NCI-H526 (cell line): Measurements from ENCODE around the gene MOB2.

ENCODE experiments used
- DNase-seq, 2 experiments: peaks; one replicate each; lab custom pipeline; 2025; lab: John Stamatoyannopoulos, UW

MOB2 gene

GRCh38 chr11:1470681-1471611 is 15.6 kb downstream of the MOB2 start:
- no peak for DNase-seq

- DNase-seq: no peak
These were observed 16.5 kb downstream of the MOB2 start for GRCh38 chr11:1469911-1470680.

DNA sequence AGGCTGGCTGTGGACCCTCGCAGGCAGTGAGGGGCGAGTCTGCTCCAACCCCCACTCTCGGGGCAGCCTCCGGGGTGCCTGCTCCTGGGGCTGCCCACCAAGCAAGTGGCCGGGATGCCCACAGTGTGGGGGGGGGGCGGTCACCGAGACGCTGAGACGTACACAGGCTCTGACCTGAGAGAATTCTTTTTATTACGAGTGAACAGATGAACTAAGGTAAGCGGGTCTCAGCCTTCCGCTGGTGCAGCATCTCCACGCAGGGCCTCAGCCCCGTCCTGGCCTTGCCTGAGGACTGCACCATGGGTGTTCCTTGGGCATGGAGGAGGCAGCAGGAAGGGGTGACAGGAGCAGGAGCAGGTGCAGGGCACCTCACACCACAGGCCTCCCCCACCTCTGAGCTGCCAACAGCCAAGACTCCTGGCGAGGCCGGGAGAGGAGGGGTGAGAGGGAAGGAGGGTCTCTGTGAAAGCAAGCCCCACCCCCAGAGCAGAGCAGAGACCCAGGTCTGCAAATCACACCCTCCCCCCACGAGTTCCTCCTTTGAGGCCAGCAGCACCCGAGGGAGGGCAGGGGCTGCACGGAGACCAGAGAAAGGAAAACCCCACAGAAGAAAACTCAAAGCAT is 17.2 kb downstream of the MOB2 start:
- no peak for DNase-seq

DNA sequence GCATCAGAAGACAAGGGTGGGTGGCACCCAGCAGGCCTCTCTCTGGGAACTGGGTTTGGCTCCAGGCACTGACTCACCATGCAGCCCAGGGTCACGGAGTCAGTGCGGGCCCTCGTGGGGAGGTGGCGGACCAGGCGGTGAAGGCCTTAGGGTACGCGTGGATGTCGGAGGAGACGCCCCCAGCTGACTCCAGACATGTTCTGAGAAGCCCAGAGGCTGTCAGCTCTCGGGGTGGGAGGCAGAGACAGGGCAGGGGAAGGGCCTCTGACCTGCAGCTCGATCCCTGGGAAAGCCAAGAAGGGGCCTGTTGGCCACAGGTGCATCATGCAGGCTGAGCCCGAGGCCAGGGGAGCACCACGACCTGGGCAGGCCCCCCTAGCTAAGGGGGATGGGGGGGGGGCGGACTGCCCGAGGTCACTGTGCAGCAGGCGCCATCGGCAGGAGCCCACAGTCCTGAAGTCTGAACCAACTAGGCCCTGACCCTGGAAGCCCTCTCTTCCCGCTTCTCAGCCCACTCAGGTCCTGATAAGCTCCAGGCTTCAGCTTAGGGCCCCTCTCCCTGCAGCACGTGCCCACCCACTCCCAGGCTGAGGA is 18.0 kb downstream of the MOB2 start:
- DNase-seq: no peak

DNA sequence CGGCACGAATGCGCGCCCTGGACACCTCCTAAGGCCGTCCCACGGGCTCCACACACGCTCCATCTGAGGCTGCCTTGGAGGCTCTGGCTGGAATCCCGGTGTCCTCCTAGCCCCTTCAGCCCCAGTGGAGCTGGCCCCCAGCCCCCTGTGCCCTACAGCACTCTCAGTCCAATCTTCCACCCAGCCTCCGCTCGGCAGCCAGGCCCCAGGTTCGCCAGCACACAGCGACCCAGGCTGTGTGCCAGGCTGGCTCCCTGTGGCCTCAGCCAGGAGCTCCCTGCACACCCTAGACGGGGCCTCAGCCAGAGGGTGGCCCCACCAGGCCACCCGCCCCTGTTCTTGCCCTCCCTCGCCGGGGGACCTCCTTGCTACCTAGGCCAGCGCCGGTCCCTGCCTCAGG is 18.6 kb downstream of the MOB2 start:
- DNase-seq: no peak

- DNase-seq: no peak
These were observed 19.3 kb downstream of the MOB2 start for GRCh38 chr11:1467270-1467669.

- no peak for DNase-seq
These were observed 19.8 kb downstream of the MOB2 start for GRCh38 chr11:1466784-1467183.

GRCh38 chr11:1463056-1463455 is 23.5 kb downstream of the MOB2 start:
- no peak for DNase-seq

- DNase-seq: no peak
These were observed 23.9 kb downstream of the MOB2 start for GRCh38 chr11:1462698-1462975.

DNA sequence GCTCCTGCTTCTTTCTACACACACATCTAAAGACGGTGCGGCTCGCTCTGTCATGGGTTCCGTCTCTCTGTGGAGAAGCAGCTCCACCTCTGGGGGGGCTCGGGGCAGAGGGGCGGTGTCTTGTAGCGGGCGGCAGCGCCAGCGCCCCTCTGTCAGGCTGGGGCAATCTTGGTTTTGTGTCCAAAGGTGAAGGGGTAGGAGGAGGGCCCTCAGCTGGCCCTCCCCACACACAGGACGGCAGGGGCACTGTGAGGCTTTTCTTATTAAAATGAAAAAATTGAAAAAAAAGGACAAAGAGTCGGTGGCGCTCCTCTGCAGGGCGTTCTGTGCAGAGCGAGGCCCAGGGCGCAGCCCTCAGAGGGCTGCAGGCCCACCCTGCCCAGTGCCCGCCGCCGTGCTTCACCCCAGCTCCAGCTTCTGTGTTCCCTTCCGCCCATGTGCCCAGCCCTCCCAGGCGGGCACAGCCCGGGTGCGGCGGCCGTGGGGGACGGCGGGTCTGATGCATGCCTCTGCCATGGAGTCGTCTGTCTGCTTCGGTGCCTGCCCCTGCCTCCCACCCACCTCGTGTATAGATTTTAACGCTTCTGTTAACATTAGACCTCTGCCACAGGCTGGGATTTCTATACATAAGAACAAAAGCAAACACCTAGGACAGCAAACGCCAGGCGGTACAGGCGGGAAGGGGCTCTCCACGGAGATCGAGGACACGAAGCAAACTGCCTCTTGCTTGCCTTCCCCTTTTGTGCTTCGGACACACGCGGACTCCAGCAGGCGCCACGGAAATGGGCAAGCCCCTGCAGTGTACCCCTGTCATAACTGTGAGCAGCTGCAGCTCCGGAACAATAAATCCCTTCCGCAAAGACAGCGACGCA is 24.5 kb downstream of the MOB2 start:
- no peak for DNase-seq

DNA sequence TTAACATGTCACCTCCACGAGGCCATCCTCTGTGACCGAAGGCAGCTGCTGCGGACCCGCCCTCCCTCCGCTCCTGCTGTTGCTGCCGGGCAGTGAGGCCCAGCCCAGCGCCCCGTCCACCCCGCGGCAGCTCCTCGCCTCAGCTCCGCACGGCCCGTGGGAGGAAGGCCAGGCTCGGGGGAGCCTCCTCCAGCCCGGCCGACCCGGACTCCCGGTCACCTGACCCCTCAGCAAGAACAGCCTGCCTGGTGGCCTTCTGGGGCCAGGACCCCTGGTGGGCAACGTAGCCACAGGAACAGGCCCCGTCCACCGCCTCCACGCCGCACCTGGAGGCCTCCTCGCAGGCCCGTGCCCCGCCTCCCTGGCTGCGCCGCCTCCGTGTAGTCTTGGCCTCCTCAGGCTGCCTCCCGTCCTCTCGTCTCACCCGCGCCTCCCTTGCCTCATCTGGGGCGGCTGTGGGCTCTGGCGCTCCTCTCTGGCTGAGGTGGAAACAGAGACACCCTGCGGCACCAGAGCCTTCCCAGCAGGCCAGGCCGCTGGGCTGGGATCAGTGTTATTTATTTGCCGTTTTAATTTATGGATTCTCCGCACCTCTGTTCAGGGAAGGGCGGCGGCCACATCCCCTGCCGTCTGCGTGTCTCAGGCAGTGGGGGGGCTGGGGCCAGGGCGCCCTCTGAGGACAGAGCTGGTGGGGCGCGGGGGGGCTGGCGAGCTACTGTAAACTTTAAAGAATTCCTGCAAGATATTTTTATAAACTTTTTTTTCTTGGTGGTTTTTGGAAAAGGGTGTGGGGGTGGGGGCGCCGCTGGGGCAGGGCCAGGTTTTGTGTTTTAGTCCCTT is 25.4 kb downstream of the MOB2 start:
- DNase-seq: no peak

GRCh38 chr11:1460396-1460985 is 26.1 kb downstream of the MOB2 start:
- no peak for DNase-seq

DNA sequence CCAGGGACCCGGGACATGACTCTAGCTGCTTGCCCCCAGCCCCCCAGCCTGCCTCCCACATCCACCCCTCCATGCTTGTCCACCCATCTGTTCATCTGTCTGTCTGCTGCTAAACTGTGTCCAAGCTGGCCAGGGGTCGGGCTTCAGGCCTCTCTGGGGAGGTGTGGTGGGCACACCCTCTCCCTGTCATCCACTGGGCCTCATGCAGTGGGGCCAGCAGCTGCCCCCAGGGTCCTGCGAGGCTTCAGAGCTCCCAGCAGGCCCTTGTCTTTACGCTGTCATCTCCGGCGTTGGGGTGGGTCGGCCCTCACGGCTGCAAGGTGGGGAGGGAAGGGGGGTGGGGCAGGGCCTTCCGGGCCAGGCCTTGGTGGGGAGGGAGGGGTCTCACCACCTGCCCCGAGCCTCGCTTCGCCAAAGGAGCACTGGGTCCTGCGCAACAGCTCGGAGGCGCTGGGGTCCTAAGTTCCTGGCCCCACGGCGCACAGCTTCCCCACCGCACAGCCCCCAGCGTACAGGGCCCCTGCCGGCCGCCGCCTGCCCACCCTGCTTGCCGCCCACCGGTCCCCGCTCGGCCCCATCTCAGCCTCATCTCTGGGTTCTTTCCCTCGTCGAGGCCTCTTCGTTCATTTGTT is 26.7 kb downstream of the MOB2 start:
- DNase-seq: no peak

DNA sequence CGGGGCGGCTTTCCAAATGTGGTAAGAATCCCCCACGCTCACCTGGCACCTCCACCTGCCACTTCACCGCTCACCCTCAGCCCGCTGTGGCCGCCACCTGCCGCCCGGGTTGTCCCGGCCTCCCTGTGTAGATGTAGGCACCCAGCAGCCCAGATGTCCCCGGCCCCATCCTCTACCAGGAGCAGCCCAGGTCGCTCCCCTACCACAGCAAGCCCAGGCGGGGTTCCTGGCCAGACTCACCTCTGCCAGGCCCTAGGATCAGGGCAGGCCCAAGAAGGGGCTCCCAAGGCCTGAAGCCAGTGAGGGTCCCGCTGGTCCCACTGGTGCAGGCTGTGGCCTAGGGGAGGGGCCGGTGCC is 27.4 kb downstream of the MOB2 start:
- DNase-seq: no peak

- peak; percentile 94 to 97 for DNase-seq
These were observed 28.0 kb downstream of the MOB2 start for GRCh38 chr11:1458340-1459218.

DNA sequence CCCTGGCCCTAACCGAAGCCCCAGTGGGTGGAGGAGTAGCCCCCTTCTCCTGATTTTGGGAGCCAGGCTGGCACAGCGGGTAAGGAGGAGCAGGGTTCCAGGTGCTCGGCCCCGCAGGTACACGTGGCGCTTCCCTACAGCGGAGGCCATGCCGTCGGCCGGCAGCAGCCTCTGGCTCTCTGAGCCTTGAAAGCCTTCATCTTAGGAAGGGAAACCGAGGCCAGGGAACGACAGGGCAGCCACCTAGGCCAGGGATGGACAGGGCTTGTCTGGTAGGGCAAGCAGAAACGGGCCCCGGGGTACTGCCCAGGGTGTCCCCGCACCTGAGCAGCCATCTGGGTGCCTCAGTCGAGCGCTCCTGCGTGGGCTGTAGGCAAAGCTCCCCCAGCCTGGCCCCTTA is 28.7 kb downstream of the MOB2 start:
- DNase-seq: no peak

- no peak for DNase-seq
These were observed 29.3 kb downstream of the MOB2 start for GRCh38 chr11:1457326-1457680.

DNA sequence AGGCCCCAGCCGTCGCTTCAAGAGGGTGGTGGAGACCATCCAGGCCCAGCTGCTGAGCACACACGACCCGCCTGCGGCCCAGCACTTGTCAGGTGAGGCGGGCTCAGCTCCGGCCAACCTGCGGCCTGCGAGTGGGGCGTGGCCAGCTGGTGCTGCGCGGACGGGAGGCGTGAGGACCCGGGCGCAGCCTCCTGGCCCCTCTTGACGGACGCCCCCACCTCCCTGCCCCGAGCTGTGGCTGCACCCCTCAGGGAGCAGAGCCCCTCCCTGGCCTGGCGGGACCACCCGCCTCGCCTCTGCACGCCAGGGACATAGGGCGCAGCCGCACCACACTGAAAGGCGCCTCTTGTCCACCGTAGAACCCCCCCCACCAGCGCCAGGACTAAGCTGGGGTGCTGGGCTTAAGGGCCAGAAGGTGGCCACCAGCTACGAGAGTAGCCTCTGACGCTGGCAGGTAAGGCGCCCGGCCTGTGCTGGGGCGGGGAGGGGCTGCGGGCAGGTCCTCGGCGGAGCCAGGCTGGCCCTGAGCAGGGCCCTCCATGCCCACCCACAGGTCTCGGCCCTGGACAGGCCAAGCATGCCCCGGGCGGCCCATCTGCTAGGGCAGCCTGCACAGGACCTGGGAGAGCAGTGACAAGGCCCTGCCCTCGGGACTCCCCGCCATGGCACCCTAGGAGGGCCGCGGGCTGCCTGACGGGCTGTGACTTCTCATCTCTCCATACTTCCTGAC is 29.8 kb downstream of the MOB2 start:
- DNase-seq: no peak
